ENCODE data around the gene RASA3. TPM values are rescaled to one million over a fixed set of nuclear protein-coding genes. Genes with fewer than 3 reads are reported as not detected.

The RASA3 gene
- total and polyA plus RNA-seq, 10 of the 15 experiments (the other 5 are each of a cell fraction or from before 2014, with no cell fraction given), result 0.79 to 33.9 (median 17.6) TPM

DNA sequence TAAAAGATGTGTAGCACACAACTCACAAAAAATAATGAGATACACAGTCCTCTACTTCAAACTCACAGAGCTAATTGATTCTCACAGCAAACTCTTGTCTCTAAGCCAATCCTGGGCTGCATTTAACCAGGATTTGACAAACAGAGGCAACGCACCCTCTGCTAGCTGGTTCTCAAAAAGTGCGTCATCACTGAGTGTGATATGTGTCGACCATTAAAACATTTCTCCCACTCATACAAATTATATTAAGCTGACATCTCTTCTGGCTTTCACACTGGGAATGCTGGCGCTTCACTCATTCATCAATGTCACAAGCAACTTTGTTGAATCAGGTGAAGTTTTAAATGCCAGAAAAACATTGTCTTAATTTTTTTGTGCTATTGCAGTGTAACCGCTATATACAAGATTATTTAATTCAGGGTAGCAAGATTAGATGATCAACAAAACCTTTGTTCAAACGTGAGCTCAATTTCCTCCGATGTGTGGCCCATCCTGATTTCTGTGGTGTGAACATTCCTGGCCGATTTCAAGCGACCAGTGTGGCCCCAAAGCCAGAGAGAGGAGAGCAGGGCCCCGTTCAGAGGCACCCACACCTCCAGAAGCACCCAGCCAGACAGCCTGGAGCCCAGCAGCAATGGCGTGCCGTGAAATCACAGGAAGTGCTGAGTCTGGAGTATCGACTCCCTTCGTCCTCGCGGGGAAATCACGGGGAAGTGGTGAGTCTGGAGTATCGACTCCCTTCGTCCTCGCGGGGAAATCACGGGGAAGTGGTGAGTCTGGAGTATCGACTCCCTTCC lies 49.4 kb downstream of the RASA3 start (continued):
- no peak for TF ChIP-seq ETV6 (conservative IDR thresholded peaks at IDR 0.05 in 1 of 2, IDR thresholded peaks at IDR 0.05 in 1 of 2; ENCODE audit: borderline replicate concordance in 1 of 2, low read depth in 1 of 2)
- TF ChIP-seq RELB (IDR thresholded peaks at IDR 0.05; ENCODE audit: low read depth), result no peak

DNA sequence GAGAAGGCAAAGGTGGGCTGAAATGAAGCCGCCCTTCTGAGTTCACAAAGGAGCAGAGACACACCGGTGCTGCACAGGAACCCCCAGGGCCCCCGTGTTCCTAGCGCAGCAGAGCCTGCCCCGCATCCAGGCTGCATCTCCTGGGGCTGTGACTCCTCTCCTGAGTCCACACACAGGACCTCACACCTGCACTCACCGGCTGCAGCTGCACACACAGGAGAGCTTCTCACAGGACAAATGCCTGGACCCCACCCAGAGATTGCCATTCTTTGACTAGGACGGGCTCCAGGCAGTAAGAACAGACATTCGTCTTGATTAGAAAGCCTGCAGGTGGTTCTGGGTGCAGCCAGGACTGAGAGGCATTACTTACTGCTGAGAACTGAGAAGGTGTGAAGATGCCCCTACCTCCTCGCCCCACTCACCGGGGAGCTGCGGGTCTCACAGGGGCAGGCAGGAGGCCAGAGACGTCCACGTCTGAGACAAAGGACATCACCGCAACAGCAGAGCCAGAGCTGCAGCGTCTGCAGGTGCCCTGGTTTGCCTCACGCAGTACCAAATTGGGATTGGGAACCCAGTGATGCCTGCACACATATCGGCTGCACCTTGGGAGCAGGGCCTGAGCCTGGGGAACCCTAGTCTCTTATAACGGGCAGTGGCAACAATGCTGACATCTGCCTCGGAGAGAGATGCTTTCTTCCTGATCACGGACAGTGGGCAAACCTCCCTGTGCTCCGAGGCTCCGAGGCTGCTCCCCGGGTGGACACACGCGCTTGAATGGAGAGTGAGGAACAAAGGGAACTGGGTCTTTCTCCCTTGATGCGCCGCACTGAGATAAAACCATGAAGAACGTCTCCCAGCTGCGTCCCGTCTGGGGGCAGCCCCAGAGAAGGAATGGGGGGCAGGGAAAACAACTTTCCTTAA lies 50.4 kb downstream of the RASA3 start:
- WGBS (ENCODE audit: insufficient coverage, insufficient replicate concordance, low lambda C conversion rate, missing lambda C conversion rate), result 92% methylated on average over 30 of the region's 30 CpGs
- Histone ChIP-seq H3K4me2 (ENCODE audit: control insufficient read depth, insufficient read depth) (no peak overlapping the region), H3K27ac (ENCODE audit: control insufficient read depth, insufficient read depth) (no peak overlapping the region), H3K9me3 (replicated peaks; ENCODE audit: control insufficient read depth, insufficient read depth, low read length) (no peaks in the 10 kb centered on the region; the same call in 2 of the 3 replicates), H3K36me3 (ENCODE audit: control insufficient read depth in 2 of 2, insufficient read depth in 2 of 2, low read length in 1 of 2) (peaks cover 0 to 2% of the 10 kb centered on the region in 2 experiments; a peak in 2 of 4 replicates), H2AFZ (ENCODE audit: control insufficient read depth, low read depth, low read length) (no peak overlapping the region), H3K79me2 (ENCODE audit: control insufficient read depth, insufficient read depth, low read length) (no peaks in the 10 kb centered on the region), H4K20me1 (ENCODE audit: control insufficient read depth, insufficient read depth) (no peaks in the 10 kb centered on the region), H3K4me3 (no peak overlapping the region), H3K4me1 (ENCODE audit: control insufficient read depth, insufficient read depth, low read length) (no peaks in the 10 kb centered on the region), H3K27me3 (replicated peaks in 1 of 2; ENCODE audit: control insufficient read depth in 2 of 2, insufficient read depth in 2 of 2, low read length in 1 of 2) (no peaks in the 10 kb centered on the region), H3K9ac (ENCODE audit: control insufficient read depth, insufficient read depth, low read length) (no peak overlapping the region)
- SMC1A ChIA-PET (ENCODE audit: uncharacterized antibody, unreplicated experiment), result no interaction called here
- FAIRE-seq, result no peak
- no peak for ATAC-seq
- in situ Hi-C loops (cut with MboI) (no loop called here), intact Hi-C loops (cut with micrococcal nuclease; ENCODE audit: unreplicated experiment) (no loop called here)
- DNase-seq (ENCODE audit: low read depth, low spot score), result no peak
- CTCF ChIA-PET, result no interaction called here
- TF ChIP-seq USF1 (IDR thresholded peaks at IDR 0.05; ENCODE audit: borderline replicate concordance, extremely low read length, insufficient read depth, low read depth, low read length), result no peak
- TF ChIP-seq, protein P1, sequence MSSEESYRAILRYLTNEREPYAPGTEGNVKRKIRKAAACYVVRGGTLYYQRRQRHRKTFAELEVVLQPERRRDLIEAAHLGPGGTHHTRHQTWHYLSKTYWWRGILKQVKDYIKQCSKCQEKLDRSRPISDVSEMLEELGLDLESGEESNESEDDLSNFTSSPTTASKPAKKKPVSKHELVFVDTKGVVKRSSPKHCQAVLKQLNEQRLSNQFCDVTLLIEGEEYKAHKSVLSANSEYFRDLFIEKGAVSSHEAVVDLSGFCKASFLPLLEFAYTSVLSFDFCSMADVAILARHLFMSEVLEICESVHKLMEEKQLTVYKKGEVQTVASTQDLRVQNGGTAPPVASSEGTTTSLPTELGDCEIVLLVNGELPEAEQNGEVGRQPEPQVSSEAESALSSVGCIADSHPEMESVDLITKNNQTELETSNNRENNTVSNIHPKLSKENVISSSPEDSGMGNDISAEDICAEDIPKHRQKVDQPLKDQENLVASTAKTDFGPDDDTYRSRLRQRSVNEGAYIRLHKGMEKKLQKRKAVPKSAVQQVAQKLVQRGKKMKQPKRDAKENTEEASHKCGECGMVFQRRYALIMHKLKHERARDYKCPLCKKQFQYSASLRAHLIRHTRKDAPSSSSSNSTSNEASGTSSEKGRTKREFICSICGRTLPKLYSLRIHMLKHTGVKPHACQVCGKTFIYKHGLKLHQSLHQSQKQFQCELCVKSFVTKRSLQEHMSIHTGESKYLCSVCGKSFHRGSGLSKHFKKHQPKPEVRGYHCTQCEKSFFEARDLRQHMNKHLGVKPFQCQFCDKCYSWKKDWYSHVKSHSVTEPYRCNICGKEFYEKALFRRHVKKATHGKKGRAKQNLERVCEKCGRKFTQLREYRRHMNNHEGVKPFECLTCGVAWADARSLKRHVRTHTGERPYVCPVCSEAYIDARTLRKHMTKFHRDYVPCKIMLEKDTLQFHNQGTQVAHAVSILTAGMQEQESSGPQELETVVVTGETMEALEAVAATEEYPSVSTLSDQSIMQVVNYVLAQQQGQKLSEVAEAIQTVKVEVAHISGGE (CRISPR knock-in tag; IDR thresholded peaks at IDR 0.05), result no peak
- TF ChIP-seq ZNF622 (IDR thresholded peaks at IDR 0.05), result no peak
- no peak for TF ChIP-seq ZNF207 (IDR thresholded peaks at IDR 0.05; ENCODE audit: borderline replicate concordance)
- TF ChIP-seq RFX5 (IDR thresholded peaks at IDR 0.05; ENCODE audit: low read depth, low read length), result no peak
- TF ChIP-seq BACH1 (IDR thresholded peaks at IDR 0.05; ENCODE audit: borderline replicate concordance), result no peak
- TF ChIP-seq FOXM1 (IDR thresholded peaks at IDR 0.05; ENCODE audit: low read depth, low read length), result no peak
- POLR2A ChIA-PET, result no interaction called here
- RAD21 ChIA-PET (ENCODE audit: unreplicated experiment), result no interaction called here
- BruUV-seq (replicated peaks), result no TSS peak

All from GM12878 (cell line).